PC-3 (cell line): ENCODE results near the gene RALBP1. TPM values are rescaled to one million over a fixed set of nuclear protein-coding genes. Genes with fewer than 3 reads are reported as not detected.
A peak's percentile ranks its signal among the peaks of the same experiment; 100 is the strongest.

ENCODE experiments used
- ATAC-seq: fragments of 200-7000 bp; cut with Tn5 transposase; 2 replicates; pipeline ENCODE4 v1.9.1; 2020; ENCODE audit warnings: mild to moderate bottlenecking, moderate library complexity
- BruUV-seq: library from RNA; stranded (reverse); fragments of 400-500 nt; replicated peaks from 2 replicates; lab custom pipeline; 2021; lab: Mats Ljungman, UMichigan
- CTCF ChIA-PET: fragments of 300-600 bp; sonication (Branson Sonifier 250); formaldehyde crosslinking; loops from one replicate; lab custom pipeline; 2022; ENCODE audit warnings: antibody characterized with exemption; lab: Charles Lee
- POLR2A ChIA-PET: fragments of 300-600 bp; sonication (Branson Sonifier 250); formaldehyde crosslinking; loops from one replicate; lab custom pipeline; 2022; ENCODE audit warnings: antibody characterized with exemption; ENCODE audit not compliant: unreplicated experiment; lab: Charles Lee
- DNase-seq: peaks from one replicate; pipeline ENCODE4 v3.0.0-alpha.2; 2015
- H2AFZ ChIP-seq: fragments of 300-600 bp; sonication (generic); 2 replicates; pipeline ENCODE4 v1.6.0; 2016; ENCODE audit warnings: antibody characterized with exemption, low read length
- H3F3A ChIP-seq: fragments of 300-600 bp; sonication (generic); one replicate; pipeline ENCODE4 v1.6.0; 2017; ENCODE audit warnings: antibody characterized with exemption, low read length, control low read depth, mild to moderate bottlenecking; ENCODE audit not compliant: unreplicated experiment
- H3K27ac ChIP-seq: fragments of 300-600 bp; sonication (generic); 2 replicates; pipeline ENCODE4 v1.5.1; 2016; ENCODE audit warnings: mild to moderate bottlenecking, low read length
- H3K27me3 ChIP-seq: fragments of 300-600 bp; sonication (generic); 2 replicates; pipeline ENCODE4 v1.6.1; 2016; ENCODE audit warnings: low read length, mixed read lengths
- H3K36me3 ChIP-seq: fragments of 300-600 bp; sonication (generic); 2 replicates; pipeline ENCODE4 v1.6.1; 2016; ENCODE audit warnings: low read depth, mixed run types, low read length, mixed read lengths
- H3K4me1 ChIP-seq: fragments of 300-600 bp; sonication (generic); 2 replicates; pipeline ENCODE4 v1.5.1; 2016; ENCODE audit warnings: low read length; ENCODE audit not compliant: insufficient read depth
- H3K4me2 ChIP-seq: fragments of 300-600 bp; sonication (generic); 2 replicates; pipeline ENCODE4 v1.6.0; 2016; ENCODE audit warnings: low read length
- H3K4me3 ChIP-seq: fragments of 300-600 bp; sonication (generic); 2 replicates; pipeline ENCODE4 v1.5.1; 2016; ENCODE audit warnings: mild to moderate bottlenecking, low read length, mixed read lengths
- H3K79me2 ChIP-seq: fragments of 300-600 bp; sonication (generic); 2 replicates; pipeline ENCODE4 v1.6.1; 2017; ENCODE audit warnings: low read length, mixed read lengths
- H3K9ac ChIP-seq: fragments of 300-600 bp; sonication (generic); 2 replicates; pipeline ENCODE4 v1.6.0; 2016; ENCODE audit warnings: mild to moderate bottlenecking, low read length
- H3K9me2 ChIP-seq: fragments of 300-600 bp; sonication (generic); replicated peaks from 2 replicates; pipeline ENCODE4 v1.6.1; 2016; ENCODE audit warnings: mixed run types, low read length, mixed read lengths
- H3K9me3 ChIP-seq: fragments of 300-600 bp; sonication (generic); 2 replicates; pipeline ENCODE4 v1.6.1; 2016; ENCODE audit warnings: low read length, mixed read lengths
- H4K20me1 ChIP-seq: fragments of 300-600 bp; sonication (generic); 2 replicates; pipeline ENCODE4 v1.6.1; 2016; ENCODE audit warnings: low read length, mixed read lengths
- EZH2 ChIP-seq: fragments of 300-600 bp; sonication (generic); IDR thresholded peaks from one replicate; pipeline ENCODE4 v1.6.1; 2017; ENCODE audit warnings: antibody characterized with exemption, mild to moderate bottlenecking, low read length; ENCODE audit not compliant: unreplicated experiment
- EZH2phosphoT487 ChIP-seq: fragments of 300-600 bp; sonication (generic); IDR thresholded peaks from 2 replicates; pipeline ENCODE4 v1.6.1; 2018; ENCODE audit warnings: mild to moderate bottlenecking, antibody characterized with exemption, low read length, borderline replicate concordance
- intact Hi-C: fragments of 100-400 bp; cut with micrococcal nuclease; formaldehyde crosslinking; loops from 2 replicates; pipeline ENCODE4 v1.9.0; 2023
- total RNA-seq: library from RNA; depleted of rRNA; stranded (reverse); fragments of >200 nt; gene quantifications from 2 replicates; pipeline ENCODE4 v1.2.3, GENCODE V29; 2014
- TF ChIP-seq, protein P1 (sequence below): fragments of 300-600 bp; sonication (generic); conservative IDR thresholded peaks from 2 replicates; pipeline ENCODE4 v1.5.1; 2017; ENCODE audit warnings: antibody characterized with exemption, low read depth, mild to moderate bottlenecking, low read length

RALBP1 gene
- total RNA-seq, 1 experiment from 2014 or later = 89.8 TPM

- Histone ChIP-seq H3K9me3 (no peaks in the 10 kb centered on the region), H4K20me1 (no peaks in the 10 kb centered on the region), H3F3A (no peaks in the 10 kb centered on the region), H3K4me1 (peaks cover 37% of the 10 kb centered on the region), H3K9me2 (no peaks in the 10 kb centered on the region), H3K4me3 (peak overlapping the region; percentile 25; the same call in 1 of the 2 replicates), H3K9ac (peak overlapping the region; percentile 64), H2AFZ (no peak overlapping the region), H3K27ac (peak overlapping the region; percentile 93), H3K27me3 (no peaks in the 10 kb centered on the region), H3K36me3 (peaks cover 12% of the 10 kb centered on the region), H3K4me2 (peak overlapping the region; percentile 76), H3K79me2 (no peaks in the 10 kb centered on the region)
- ChIA-PET POLR2A (interaction anchor here (0.6 kb wide), 1 partner anchor 64 kb away, joined by 3 read pairs; the partner anchor contains the start of gene RALBP1), CTCF (interaction anchor here (0.6 to 1.0 kb wide), 3 partner anchors 134 to 374 kb away, joined by 3 to 6 read pairs (median 5); partner anchors contain the start of gene TWSG1)
- TF ChIP-seq EZH2phosphoT487 (no peak), EZH2 (no peak)
- TF ChIP-seq, protein P1, sequence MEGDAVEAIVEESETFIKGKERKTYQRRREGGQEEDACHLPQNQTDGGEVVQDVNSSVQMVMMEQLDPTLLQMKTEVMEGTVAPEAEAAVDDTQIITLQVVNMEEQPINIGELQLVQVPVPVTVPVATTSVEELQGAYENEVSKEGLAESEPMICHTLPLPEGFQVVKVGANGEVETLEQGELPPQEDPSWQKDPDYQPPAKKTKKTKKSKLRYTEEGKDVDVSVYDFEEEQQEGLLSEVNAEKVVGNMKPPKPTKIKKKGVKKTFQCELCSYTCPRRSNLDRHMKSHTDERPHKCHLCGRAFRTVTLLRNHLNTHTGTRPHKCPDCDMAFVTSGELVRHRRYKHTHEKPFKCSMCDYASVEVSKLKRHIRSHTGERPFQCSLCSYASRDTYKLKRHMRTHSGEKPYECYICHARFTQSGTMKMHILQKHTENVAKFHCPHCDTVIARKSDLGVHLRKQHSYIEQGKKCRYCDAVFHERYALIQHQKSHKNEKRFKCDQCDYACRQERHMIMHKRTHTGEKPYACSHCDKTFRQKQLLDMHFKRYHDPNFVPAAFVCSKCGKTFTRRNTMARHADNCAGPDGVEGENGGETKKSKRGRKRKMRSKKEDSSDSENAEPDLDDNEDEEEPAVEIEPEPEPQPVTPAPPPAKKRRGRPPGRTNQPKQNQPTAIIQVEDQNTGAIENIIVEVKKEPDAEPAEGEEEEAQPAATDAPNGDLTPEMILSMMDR = no peak
- intact Hi-C loops = no loop called here
- no TSS peak for BruUV-seq
- DNase-seq (peak; percentile 96), ATAC-seq (peak; percentile 86)
Observed at GRCh38 chr18:9539283-9539682, 64.0 kb downstream of the RALBP1 start.

- H3K4me1 ChIP-seq = peaks cover 37% of the 10 kb centered on the region
- TF ChIP-seq, protein P1 = no peak
- TF ChIP-seq EZH2 (no peak), EZH2phosphoT487 (no peak)
- intact Hi-C loops = no loop called here
- H3K9me2 ChIP-seq = no peaks in the 10 kb centered on the region
- no peaks in the 10 kb centered on the region for H4K20me1 ChIP-seq
- no peak overlapping the region for H3K4me3 ChIP-seq
- DNase-seq = no peak
- no peak overlapping the region for H2AFZ ChIP-seq
- ATAC-seq = peak; percentile 1; the same call in 1 of the 2 replicates
- H3K27ac ChIP-seq = peak overlapping the region; percentile 93
- H3K27me3 ChIP-seq = no peaks in the 10 kb centered on the region
- peaks cover 6% of the 10 kb centered on the region for H3K36me3 ChIP-seq
- H3K9ac ChIP-seq = peak overlapping the region; percentile 64
- H3K79me2 ChIP-seq = no peaks in the 10 kb centered on the region
- H3K4me2 ChIP-seq = peak overlapping the region; percentile 76
- POLR2A ChIA-PET = interaction anchor here (0.6 kb wide), 1 partner anchor 65 kb away, joined by 3 read pairs; the partner anchor contains the start of gene RALBP1
- H3K9me3 ChIP-seq = no peaks in the 10 kb centered on the region
- CTCF ChIA-PET = interaction anchor here (0.6 to 1.0 kb wide), 4 partner anchors 133 to 373 kb away, joined by 3 to 6 read pairs (median 4); partner anchors contain the start of gene TWSG1
- BruUV-seq = no TSS peak
- no peaks in the 10 kb centered on the region for H3F3A ChIP-seq
Observed at GRCh38 chr18:9539938-9540337, 64.6 kb downstream of the RALBP1 start.

- Histone ChIP-seq H3K4me2 (no peak overlapping the region), H2AFZ (no peak overlapping the region), H3K4me3 (no peak overlapping the region), H3K36me3 (peaks cover 21% of the 10 kb centered on the region), H3K79me2 (no peaks in the 10 kb centered on the region), H3K9ac (no peak overlapping the region), H3K9me3 (no peaks in the 10 kb centered on the region), H3K27me3 (no peaks in the 10 kb centered on the region), H4K20me1 (no peaks in the 10 kb centered on the region), H3K4me1 (peaks cover 25% of the 10 kb centered on the region), H3K27ac (no peak overlapping the region), H3K9me2 (no peaks in the 10 kb centered on the region), H3F3A (no peaks in the 10 kb centered on the region)
- DNase-seq = no peak
- intact Hi-C loops = no loop called here
- CTCF ChIA-PET = no interaction called here
- no TSS peak for BruUV-seq
- no peak for ATAC-seq
- POLR2A ChIA-PET = no interaction called here
- TF ChIP-seq EZH2 (no peak), EZH2phosphoT487 (no peak)
- TF ChIP-seq, protein P1 = no peak
Observed at GRCh38 chr18:9542924-9543323, 67.6 kb downstream of the RALBP1 start.
